GM12801 (cell line): ENCODE data around the gene CABCOCO1.

Experiments
- CTCF ChIP-seq: IDR thresholded peaks from one replicate; pipeline ENCODE4 v1.5.1; 2011; ENCODE audit warnings: control low read depth; ENCODE audit not compliant: insufficient read length; ENCODE audit errors: extremely low read depth

Gene CABCOCO1

GRCh38 chr10:61758433-61758832 is 95.7 kb downstream of the CABCOCO1 start:
- no peak for TF ChIP-seq CTCF

GRCh38 chr10:61759751-61760150 is 97.0 kb downstream of the CABCOCO1 start:
- no peak for TF ChIP-seq CTCF

- no peak for TF ChIP-seq CTCF
Measured at GRCh38 chr10:61760943-61761824, 98.5 kb downstream of the CABCOCO1 start.

GRCh38 chr10:61761825-61762217 is 99.1 kb downstream of the CABCOCO1 start:
- TF ChIP-seq CTCF = no peak

- no peak for TF ChIP-seq CTCF
Measured at GRCh38 chr10:61763778-61764177, 101.0 kb downstream of the CABCOCO1 start.

- TF ChIP-seq CTCF = no peak
Measured at GRCh38 chr10:61764486-61764885, 101.8 kb downstream of the CABCOCO1 start.

GRCh38 chr10:61765176-61766087 is 102.7 kb downstream of the CABCOCO1 start:
- TF ChIP-seq CTCF = no peak
